H1 (cell line): Measurements from ENCODE around the gene SMAD7. TPM values are rescaled to one million over a fixed set of nuclear protein-coding genes. Genes with fewer than 3 reads are reported as not detected.

Experiments used
- CTCF ChIA-PET: fragments of 300-600 bp; sonication (Branson Sonifier 250); formaldehyde crosslinking; loops from one replicate; lab custom pipeline; 2021; ENCODE audit not compliant: partially characterized antibody; lab: Charles Lee
- POLR2A ChIA-PET: fragments of 300-600 bp; sonication (Branson Sonifier 250); formaldehyde crosslinking; loops from one replicate; lab custom pipeline; 2021; ENCODE audit warnings: inconsistent platforms; ENCODE audit not compliant: partially characterized antibody; lab: Charles Lee
- DNase-seq, 2 experiments: peaks; one replicate each; pipeline versions ENCODE4 v3.0.0 to v3.0.0-alpha.2; 2010 to 2022; ENCODE audit warnings: low spot score in 2 of 2, low read depth in 1 of 2, mixed read lengths in 1 of 2
- FAIRE-seq: peaks from 2 replicates; lab custom pipeline; 2011; peaks lifted over from hg19 to GRCh38; lab: Jason Lieb, UNC
- H2AFZ ChIP-seq: 2 replicates; pipeline ENCODE4 v1.8.1; 2012; ENCODE audit warnings: low read length, inconsistent platforms
- H2AK5ac ChIP-seq: 2 replicates; pipeline ENCODE4 v1.6.1; 2013; ENCODE audit warnings: low read depth, low read length
- H2BK120ac ChIP-seq: replicated peaks from 2 replicates; pipeline ENCODE3; 2013; ENCODE audit warnings: low read depth, low read length, inconsistent platforms
- H2BK12ac ChIP-seq: 2 replicates; pipeline ENCODE4 v1.6.1; 2013; ENCODE audit warnings: low read depth, low read length
- H2BK15ac ChIP-seq: 2 replicates; pipeline ENCODE4 v1.6.1; 2013; ENCODE audit warnings: low read length
- H2BK20ac ChIP-seq: 2 replicates; pipeline ENCODE4 v1.6.1; 2013; ENCODE audit warnings: low read length
- H2BK5ac ChIP-seq: 2 replicates; pipeline ENCODE4 v1.6.1; 2013; ENCODE audit warnings: low read depth, low read length
- H3K14ac ChIP-seq: 2 replicates; pipeline ENCODE4 v1.6.1; 2013; ENCODE audit warnings: inconsistent platforms; ENCODE audit not compliant: insufficient read length
- H3K18ac ChIP-seq: 2 replicates; pipeline ENCODE4 v1.6.1; 2013; ENCODE audit warnings: low read length; ENCODE audit errors: extremely low read depth
- H3K23ac ChIP-seq: 2 replicates; pipeline ENCODE4 v1.6.1; 2013; ENCODE audit warnings: inconsistent platforms; ENCODE audit not compliant: insufficient read length
- H3K23me2 ChIP-seq: 2 replicates; pipeline ENCODE4 v1.6.1; 2013; ENCODE audit warnings: low read depth, low read length
- H3K27ac ChIP-seq: 2 replicates; pipeline ENCODE4 v1.6.1; 2011; ENCODE audit warnings: low read depth, low read length, inconsistent platforms
- H3K27me3 ChIP-seq, 4 experiments: replicated peaks in 1 of 4; 1 replicate in 1 of 4; 2 replicates in 3 of 4; pipeline versions ENCODE4 v1.6.1 to v1.8.1; 2011 to 2013; ENCODE audit warnings: low read length in 3 of 4, mild to moderate bottlenecking in 3 of 4, inconsistent platforms in 2 of 4, mixed read lengths in 2 of 4, moderate library complexity in 1 of 4; ENCODE audit not compliant: control insufficient read depth in 3 of 4, insufficient read depth in 3 of 4; ENCODE audit errors: extremely low read depth in 1 of 4
- H3K36me3 ChIP-seq, 4 experiments: 2 replicates each; pipeline versions ENCODE4 v1.6.1 to v1.8.1; 2011 to 2013; ENCODE audit warnings: mild to moderate bottlenecking in 4 of 4, low read length in 3 of 4, moderate library complexity in 2 of 4, control low read depth in 1 of 4, inconsistent platforms in 1 of 4; ENCODE audit not compliant: insufficient read depth in 4 of 4, control insufficient read depth in 2 of 4
- H3K4ac ChIP-seq: replicated peaks from 2 replicates; pipeline ENCODE3; 2013; ENCODE audit warnings: low read length, low read depth, mixed read lengths, inconsistent platforms; ENCODE audit not compliant: insufficient read length
- H3K4me1 ChIP-seq, 4 experiments: replicated peaks in 1 of 4; 1 replicate in 1 of 4; 2 replicates in 3 of 4; pipeline versions ENCODE4 v1.6.1 to v1.8.1; 2011 to 2013; ENCODE audit warnings: low read length in 3 of 4, inconsistent platforms in 2 of 4, mixed read lengths in 1 of 4; ENCODE audit not compliant: insufficient read depth in 4 of 4, control insufficient read depth in 3 of 4
- H3K4me2 ChIP-seq, 2 experiments: 2 replicates each; pipeline versions ENCODE4 v1.6.1 to v1.8.1; 2011 to 2013; ENCODE audit warnings: low read depth in 2 of 2, low read length in 2 of 2, control low read depth in 1 of 2, inconsistent platforms in 1 of 2, mild to moderate bottlenecking in 1 of 2; ENCODE audit not compliant: insufficient read depth in 1 of 2
- H3K4me3 ChIP-seq, 4 experiments: fragments of 200-600, 300-600 bp in 1 of 4; sonication (generic), shearing (Covaris generic), sonication (Bioruptor Twin) in 1 of 4; 2 replicates each; pipeline versions ENCODE4 v1.5.1 to v1.8.1; 2011 to 2016; ENCODE audit warnings: low read length in 4 of 4, low read depth in 3 of 4, control low read depth in 2 of 4, inconsistent platforms in 2 of 4, mild to moderate bottlenecking in 2 of 4, mixed read lengths in 1 of 4, moderate library complexity in 1 of 4; ENCODE audit not compliant: insufficient read depth in 2 of 4; ENCODE audit errors: extremely low read depth in 1 of 4
- H3K56ac ChIP-seq: replicated peaks from 2 replicates; pipeline ENCODE3; 2013; ENCODE audit warnings: low read depth, mild to moderate bottlenecking, mixed read lengths, low read length, inconsistent platforms; ENCODE audit not compliant: insufficient read length
- H3K79me1 ChIP-seq: 2 replicates; pipeline ENCODE4 v1.6.1; 2013; ENCODE audit warnings: low read depth, low read length, control low read depth
- H3K79me2 ChIP-seq, 2 experiments: 2 replicates each; pipeline versions ENCODE4 v1.6.1 to v1.8.1; 2012 to 2013; ENCODE audit warnings: low read length in 2 of 2, mild to moderate bottlenecking in 2 of 2, inconsistent platforms in 1 of 2; ENCODE audit not compliant: insufficient read depth in 2 of 2, control insufficient read depth in 1 of 2
- H3K9ac ChIP-seq, 4 experiments: replicated peaks in 1 of 4; 1 replicate in 1 of 4; 2 replicates in 3 of 4; pipeline versions ENCODE4 v1.6.1 to v1.8.1; 2011 to 2013; ENCODE audit warnings: low read depth in 3 of 4, low read length in 3 of 4, control low read depth in 2 of 4, mild to moderate bottlenecking in 2 of 4, moderate library complexity in 2 of 4, inconsistent platforms in 1 of 4; ENCODE audit errors: extremely low read depth in 1 of 4
- H3K9me3 ChIP-seq, 2 experiments: 2 replicates each; pipeline versions ENCODE4 v1.6.1 to v1.8.1; 2012 to 2013; ENCODE audit warnings: mild to moderate bottlenecking in 2 of 2, moderate library complexity in 2 of 2, control low read depth in 1 of 2, inconsistent platforms in 1 of 2, low read depth in 1 of 2, low read length in 1 of 2, mixed read lengths in 1 of 2; ENCODE audit not compliant: insufficient read depth in 2 of 2
- H4K20me1 ChIP-seq, 2 experiments: replicated peaks in 1 of 2; 2 replicates each; pipeline versions ENCODE3 to v1.8.1; 2011 to 2013; ENCODE audit warnings: inconsistent platforms in 2 of 2, low read length in 2 of 2, mild to moderate bottlenecking in 1 of 2; ENCODE audit not compliant: insufficient read depth in 2 of 2, control insufficient read depth in 1 of 2
- H4K5ac ChIP-seq: 2 replicates; pipeline ENCODE4 v1.6.1; 2013; ENCODE audit warnings: low read length, low read depth, mixed read lengths, inconsistent platforms; ENCODE audit not compliant: insufficient read length
- H4K8ac ChIP-seq: 2 replicates; pipeline ENCODE4 v1.8.0; 2013; ENCODE audit warnings: mild to moderate bottlenecking, moderate library complexity, low read length, inconsistent platforms; ENCODE audit not compliant: insufficient read depth; ENCODE audit errors: extremely low read depth
- H4K91ac ChIP-seq: replicated peaks from 2 replicates; pipeline ENCODE3; 2013; ENCODE audit warnings: low read length, mixed read lengths, inconsistent platforms; ENCODE audit not compliant: insufficient read length
- KDM4A ChIP-seq: IDR thresholded peaks from one replicate; pipeline ENCODE4 v1.7.1; 2012; ENCODE audit warnings: low read depth, mild to moderate bottlenecking, moderate library complexity, low read length, inconsistent platforms; ENCODE audit not compliant: severe bottlenecking
- WGBS, 2 experiments: shearing (Covaris generic) in 1 of 2; methylation state at CpG; one replicate each; pipeline versions ENCODE4 v1.1.6 to v1.1.7; 2013 to 2015; ENCODE audit warnings: low lambda C conversion rate in 2 of 2, mixed read lengths in 2 of 2, inconsistent platforms in 1 of 2, low coverage in 1 of 2, missing lambda C conversion rate in 1 of 2; ENCODE audit not compliant: insufficient replicate concordance in 2 of 2, insufficient coverage in 1 of 2, insufficient read length in 1 of 2; ENCODE audit errors: extremely low coverage in 1 of 2, missing lambda C conversion rate in 1 of 2; 5-methylcytosine and 5-hydroxymethylcytosine counted together
- polyA plus RNA-seq, 7 experiments: library from polyadenylated mRNA; depleted of rRNA in 3 of 7; stranded (reverse) in 5 of 7; unstranded in 2 of 7; fragments of >200 nt in 5 of 7; fragments of 200-250 nt in 2 of 7; gene quantifications; 1 replicate in 5 of 7; 2 replicates in 1 of 7; 4 replicates in 1 of 7; pipeline versions ENCODE4 v1.2.1 to v1.2.3, GENCODE V29; 2011 to 2013; ENCODE audit warnings: missing spikeins in 2 of 7, mixed read lengths in 2 of 7
- total RNA-seq: library from RNA; stranded (reverse); fragmentation: NEBNext Ultra II Directional; extraction: Animal tissue kit (Norgen Biotek cat#: 25700); gene quantifications from 2 replicates; pipeline ENCODE4 v1.2.1, GENCODE V29; 2021

SMAD7 gene
- total and polyA plus RNA-seq, 2 of the 8 experiments (the other 6 are each of a cell fraction or from before 2014, with no cell fraction given), result 6.5 to 15.5 TPM

DNA sequence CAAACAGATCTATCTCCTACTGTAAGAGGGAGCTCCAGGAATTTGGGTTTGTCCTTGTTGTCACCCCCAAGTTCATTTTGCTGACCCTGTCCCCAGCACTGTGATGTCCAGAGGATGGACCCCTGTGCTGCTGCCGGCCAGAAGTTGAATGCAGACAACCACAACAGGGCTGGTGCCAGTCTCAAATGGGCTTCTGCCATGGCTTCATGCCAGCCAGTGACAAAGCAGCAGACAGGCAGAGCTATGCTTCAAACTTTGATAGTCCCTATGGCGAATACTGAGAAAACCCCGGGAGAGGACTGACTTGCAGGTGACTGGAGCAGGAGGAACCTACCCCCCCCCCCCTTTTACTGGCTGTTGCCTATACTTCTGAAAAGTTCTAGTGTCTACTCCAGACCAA is 3.2 kb downstream of the SMAD7 start:
- no peak for FAIRE-seq
- H3K27me3 ChIP-seq, result peaks cover 0 to 39% (median 21%) of the 10 kb centered on the region in 4 experiments; a peak in 5 of 7 replicates
- H4K20me1 ChIP-seq, result peaks cover 19 to 35% of the 10 kb centered on the region in 2 experiments

More for the DNA sequence above, 3.2 kb downstream of the SMAD7 start:
- Histone ChIP-seq H2BK20ac (no peak overlapping the region), H4K5ac (no peak overlapping the region), H3K14ac (no peak overlapping the region), H2BK120ac (no peak overlapping the region), H4K91ac (no peak overlapping the region)
- DNase-seq, result no peak
- POLR2A ChIA-PET, result interaction anchor here (0.6 to 2.9 kb wide), 14 partner anchors 9 to 682 kb away, joined by 3 to 9 read pairs (median 4); no protein-coding TSS in a partner anchor
- TF ChIP-seq KDM4A, result no peak
- TF ChIP-seq, all 59 proteins: peak for 0
- no peaks in the 10 kb centered on the region for H3K36me3 ChIP-seq
- no peak overlapping the region for H2AK5ac ChIP-seq
- peaks cover 52 to 74% of the 10 kb centered on the region in 2 experiments for H3K79me2 ChIP-seq
- no peak overlapping the region for H3K18ac ChIP-seq
- H2BK15ac ChIP-seq, result no peak overlapping the region
- no peaks in the 10 kb centered on the region for H3K9me3 ChIP-seq
- H3K23me2 ChIP-seq, result peaks cover 19% of the 10 kb centered on the region; the same call in 1 of the 2 replicates
- H3K4me3 ChIP-seq, result peak overlapping the region in 1 of 4 experiments; percentile 67; a peak in 1 of 8 replicates
- no peak overlapping the region for H3K27ac ChIP-seq
- H2AFZ ChIP-seq, result no peak overlapping the region
- no peaks in the 10 kb centered on the region for H3K79me1 ChIP-seq
- WGBS, 2 experiments, result 85% methylated on average over 3 of the region's 3 CpGs; no CpG with 5 or more reads in 1 of the 2 experiments
- no peak overlapping the region for H3K56ac ChIP-seq
- peak overlapping the region in 1 of 2 experiments; percentile 80; a peak in 2 of 4 replicates for H3K4me2 ChIP-seq
- H3K9ac ChIP-seq, result no peak overlapping the region
- CTCF ChIA-PET, result interaction anchor here (0.8 to 2.4 kb wide), 9 partner anchors 8 to 274 kb away, joined by 3 to 11 read pairs (median 4); no protein-coding TSS in a partner anchor
- no peak overlapping the region; the same call in 1 of the 2 replicates for H4K8ac ChIP-seq
- H2BK5ac ChIP-seq, result no peak overlapping the region
- no peak overlapping the region for H3K23ac ChIP-seq
- no peak overlapping the region for H3K4ac ChIP-seq
- H2BK12ac ChIP-seq, result no peak overlapping the region
- H3K4me1 ChIP-seq, result peaks cover 0 to 18% (median 8%) of the 10 kb centered on the region in 4 experiments; a peak in 6 of 7 replicates
